BLaER1 treated with 17β-estradiol and CSF1 and Interleukin-3, amounts not matched to agents 10 nM and 100 nM (cell line): ENCODE results near the gene BST1.
"Not testable (repeated sequence)": the region's sequence is repeated elsewhere in the genome, so short reads cannot be mapped to it uniquely, and the experiment has no call there.

Experiments used
- H3K27ac ChIP-seq, 11 experiments: shearing (Covaris generic); formaldehyde crosslinking; 2 replicates each; pipeline ENCODE4 v1.8.1; 2022
- H3K27me3 ChIP-seq, 11 experiments: shearing (Covaris generic); formaldehyde crosslinking; 2 replicates each; pipeline ENCODE4 v1.8.1; 2022
- H3K36me3 ChIP-seq, 11 experiments: shearing (Covaris generic); formaldehyde crosslinking; 2 replicates each; pipeline ENCODE4 v1.8.1; 2022
- H3K4me1 ChIP-seq, 10 experiments: shearing (Covaris generic); formaldehyde crosslinking; 2 replicates each; pipeline ENCODE4 v1.8.1; 2022
- H3K4me2 ChIP-seq, 11 experiments: shearing (Covaris generic); formaldehyde crosslinking; 2 replicates each; pipeline ENCODE4 v1.8.1; 2022
- H3K4me3 ChIP-seq, 10 experiments: shearing (Covaris generic); formaldehyde crosslinking; 2 replicates each; pipeline ENCODE4 v1.8.1; 2022
- H3K9ac ChIP-seq, 11 experiments: shearing (Covaris generic); formaldehyde crosslinking; 2 replicates each; pipeline ENCODE4 v1.8.1; 2022
- H3K9me3 ChIP-seq, 11 experiments: shearing (Covaris generic); formaldehyde crosslinking; replicated peaks in 1 of 11; 2 replicates each; pipeline ENCODE4 v1.8.1; 2022
- H4K20me1 ChIP-seq, 11 experiments: shearing (Covaris generic); formaldehyde crosslinking; 2 replicates each; pipeline ENCODE4 v1.8.1; 2022
- Cebpa-rat ChIP-seq, 11 experiments: shearing (Covaris generic); IDR thresholded peaks; 2 replicates each; pipeline ENCODE4 v1.8.1; 2022

Gene BST1

GRCh38 chr4:15757054-15757453 is 54.2 kb downstream of the BST1 start:
- Histone ChIP-seq H3K36me3 (no peaks in the 10 kb centered on the region), H3K4me3 (peak overlapping the region in 3 of 10 experiments; percentile 48 to 57 (median 51); a peak in 5 of 20 replicates), H3K9ac (peak overlapping the region in 5 of 11 experiments; percentile 21 to 75 (median 61); a peak in 7 of 22 replicates), H4K20me1 (no peaks in the 10 kb centered on the region), H3K4me1 (peaks cover 26 to 50% (median 47%) of the 10 kb centered on the region in 10 experiments), H3K4me2 (peak overlapping the region; percentile 60 to 87 (median 81); a peak in 20 of 22 replicates), H3K9me3 (peaks cover 8 to 26% (median 22%) of the 10 kb centered on the region in 11 experiments; a peak in 21 of 22 replicates), H3K27me3 (no peaks in the 10 kb centered on the region), H3K27ac (peak overlapping the region in 8 of 11 experiments; percentile 27 to 80 (median 64); a peak in 15 of 22 replicates)
- no peak for TF ChIP-seq Cebpa-rat (IDR thresholded peaks at IDR 0.05)

DNA sequence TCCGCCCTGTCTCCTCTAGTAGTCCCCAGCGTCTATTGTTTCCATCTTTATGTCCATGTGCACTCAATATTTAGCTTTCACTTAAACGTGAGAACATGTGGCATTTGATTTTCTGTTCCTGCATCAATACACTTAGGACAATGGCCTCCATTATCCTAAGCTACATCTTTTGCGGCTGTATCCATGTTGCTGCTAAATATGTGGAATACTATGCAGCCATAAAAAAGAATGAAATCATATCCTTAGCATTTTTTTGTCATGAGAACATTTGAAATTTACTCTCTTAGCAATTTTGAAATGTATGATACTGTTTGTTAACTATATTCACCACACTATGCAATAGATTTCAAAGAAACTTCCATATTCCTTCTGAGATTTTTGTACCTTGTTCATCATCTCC is 55.4 kb downstream of the BST1 start:
- Histone ChIP-seq H3K9me3 (peaks cover 8 to 34% (median 27%) of the 10 kb centered on the region in 11 experiments), H3K4me2 (no peak overlapping the region), H4K20me1 (no peaks in the 10 kb centered on the region), H3K4me1 (peaks cover 26 to 45% (median 44%) of the 10 kb centered on the region in 10 experiments), H3K36me3 (no peaks in the 10 kb centered on the region), H3K27ac (no peak overlapping the region), H3K27me3 (no peaks in the 10 kb centered on the region), H3K4me3 (no peak overlapping the region), H3K9ac (no peak overlapping the region)
- no peak for TF ChIP-seq Cebpa-rat (IDR thresholded peaks at IDR 0.05)

DNA sequence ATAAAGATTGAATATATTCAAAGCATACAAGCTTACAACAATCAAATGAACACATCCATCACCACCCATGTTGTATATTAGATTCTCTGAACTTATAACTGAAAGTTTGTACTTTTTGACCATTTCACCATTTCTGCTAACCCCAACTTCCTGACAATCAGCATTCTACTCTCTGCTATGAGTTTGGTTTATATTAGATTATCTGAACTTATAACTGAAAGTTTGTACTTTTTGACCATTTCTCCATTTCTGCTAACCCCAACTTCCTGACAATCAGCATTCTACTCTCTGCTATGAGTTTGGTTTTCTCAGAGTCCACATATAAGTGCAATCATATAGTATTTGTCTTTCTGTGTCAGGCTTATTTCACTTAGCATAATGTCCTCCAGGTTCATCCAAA is 59.6 kb downstream of the BST1 start:
- H3K9me3 ChIP-seq, result peaks cover 8 to 34% (median 28%) of the 10 kb centered on the region in 11 experiments
- H3K27me3 ChIP-seq, H3K9ac ChIP-seq, H3K4me2 ChIP-seq, H3K27ac ChIP-seq, H3K36me3 ChIP-seq, H4K20me1 ChIP-seq, H3K4me3 ChIP-seq: not testable (repeated sequence)
- H3K4me1 ChIP-seq, result peaks cover 14 to 44% (median 39%) of the 10 kb centered on the region in 10 experiments; a peak in 19 of 20 replicates

DNA sequence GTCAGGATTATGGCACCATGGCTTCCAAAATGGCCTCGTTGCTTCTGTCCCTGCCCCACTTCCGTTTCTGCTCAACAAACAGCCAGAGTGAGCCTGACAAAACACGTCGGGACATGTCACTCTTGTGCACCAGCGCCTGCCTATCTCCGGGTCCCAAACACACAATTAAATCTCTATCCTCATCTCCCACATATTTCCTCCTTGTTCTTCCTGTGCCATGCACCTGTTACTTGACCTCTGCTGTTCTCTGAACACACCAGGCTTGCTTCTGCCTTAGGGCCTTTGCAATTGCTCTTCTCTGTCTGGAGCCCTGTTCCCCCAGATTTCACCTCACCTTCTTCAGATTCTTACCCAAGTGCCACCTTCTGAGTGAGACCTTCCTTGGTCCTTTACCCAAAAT is 62.5 kb downstream of the BST1 start:
- TF ChIP-seq Cebpa-rat (IDR thresholded peaks at IDR 0.05), result no peak
- Histone ChIP-seq H3K9me3 (peaks cover 0 to 19% (median 12%) of the 10 kb centered on the region in 11 experiments; a peak in 14 of 22 replicates), H3K36me3 (peaks cover 0 to 17% (median 0%) of the 10 kb centered on the region in 11 experiments; a peak in 2 of 22 replicates), H3K27ac (peak overlapping the region in 8 of 11 experiments; percentile 46 to 76 (median 67); a peak in 15 of 22 replicates), H4K20me1 (no peaks in the 10 kb centered on the region), H3K4me1 (peaks cover 14 to 62% (median 41%) of the 10 kb centered on the region in 10 experiments; a peak in 19 of 20 replicates), H3K4me2 (peak overlapping the region; percentile 4 to 84 (median 65); a peak in 20 of 22 replicates), H3K4me3 (no peak overlapping the region), H3K27me3 (no peaks in the 10 kb centered on the region), H3K9ac (peak overlapping the region in 4 of 11 experiments; percentile 13 to 58 (median 40); a peak in 6 of 22 replicates)

GRCh38 chr4:15765910-15766697 is 63.2 kb downstream of the BST1 start:
- no peak for TF ChIP-seq Cebpa-rat (IDR thresholded peaks at IDR 0.05)
- Histone ChIP-seq H3K27me3 (no peaks in the 10 kb centered on the region), H3K9me3 (peaks cover 0 to 19% (median 12%) of the 10 kb centered on the region in 11 experiments; a peak in 14 of 22 replicates), H3K9ac (peak overlapping the region in 5 of 11 experiments; percentile 12 to 58 (median 26); a peak in 9 of 22 replicates), H3K4me3 (peak overlapping the region in 1 of 10 experiments; percentile 4; a peak in 1 of 20 replicates), H4K20me1 (no peaks in the 10 kb centered on the region), H3K4me2 (peak overlapping the region; percentile 19 to 84 (median 65)), H3K27ac (peak overlapping the region in 8 of 11 experiments; percentile 46 to 76 (median 67); a peak in 15 of 22 replicates), H3K4me1 (peaks cover 14 to 68% (median 45%) of the 10 kb centered on the region in 10 experiments; a peak in 19 of 20 replicates), H3K36me3 (peaks cover 0 to 24% (median 0%) of the 10 kb centered on the region in 11 experiments; a peak in 4 of 22 replicates)

- Histone ChIP-seq H3K9ac (peak overlapping the region in 5 of 11 experiments; percentile 12 to 58 (median 24); a peak in 6 of 22 replicates), H3K27ac (peak overlapping the region in 8 of 11 experiments; percentile 46 to 76 (median 67); a peak in 15 of 22 replicates), H3K4me2 (peak overlapping the region in 10 of 11 experiments; percentile 38 to 84 (median 68); a peak in 19 of 22 replicates), H3K4me3 (0 out of 20 replicates have a peak overlapping the region, but pooled peaks of 1 of the 10 experiments have one; percentile 4), H3K9me3 (peaks cover 0 to 14% (median 7%) of the 10 kb centered on the region in 11 experiments; a peak in 14 of 22 replicates), H3K36me3 (peaks cover 0 to 26% (median 0%) of the 10 kb centered on the region in 11 experiments; a peak in 4 of 22 replicates), H3K27me3 (no peaks in the 10 kb centered on the region), H4K20me1 (no peaks in the 10 kb centered on the region), H3K4me1 (peaks cover 14 to 75% (median 52%) of the 10 kb centered on the region in 10 experiments; a peak in 19 of 20 replicates)
- TF ChIP-seq Cebpa-rat (IDR thresholded peaks at IDR 0.05), result no peak
Measured at GRCh38 chr4:15766821-15767220, 64.0 kb downstream of the BST1 start.

DNA sequence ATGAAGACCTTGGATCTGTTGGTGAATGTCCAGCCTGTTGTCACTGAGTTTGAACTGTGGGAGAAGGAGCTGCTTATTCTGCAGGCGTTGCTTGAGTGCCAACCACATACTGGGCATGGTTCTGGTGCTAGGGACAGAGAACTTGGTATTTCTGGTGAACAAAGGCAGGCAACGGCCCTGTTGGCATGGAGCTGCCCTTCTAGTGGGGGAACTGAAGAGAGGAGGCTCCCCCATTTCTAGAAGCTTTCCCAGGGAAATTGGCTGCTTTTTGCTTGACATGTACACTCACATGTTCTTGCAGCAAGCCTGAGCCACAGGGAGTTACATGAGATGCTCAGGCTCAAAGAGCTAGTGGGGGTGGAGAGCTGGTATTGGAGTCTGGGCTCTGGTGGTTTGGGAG is 66.3 kb downstream of the BST1 start:
- no peaks in the 10 kb centered on the region for H4K20me1 ChIP-seq
- H3K9me3 ChIP-seq, result peaks cover 0 to 10% (median 0%) of the 10 kb centered on the region in 11 experiments; a peak in 5 of 22 replicates
- H3K36me3 ChIP-seq, result peaks cover 0 to 26% (median 0%) of the 10 kb centered on the region in 11 experiments; a peak in 4 of 22 replicates
- peak overlapping the region in 1 of 11 experiments; percentile 41; a peak in 1 of 22 replicates for H3K27ac ChIP-seq
- H3K27me3 ChIP-seq, result no peaks in the 10 kb centered on the region
- H3K9ac ChIP-seq, result no peak overlapping the region
- no peak overlapping the region for H3K4me3 ChIP-seq
- TF ChIP-seq Cebpa-rat (IDR thresholded peaks at IDR 0.05), result no peak
- peaks cover 14 to 92% (median 68%) of the 10 kb centered on the region in 10 experiments; a peak in 19 of 20 replicates for H3K4me1 ChIP-seq
- H3K4me2 ChIP-seq, result peak overlapping the region in 2 of 11 experiments; percentile 18 to 29; a peak in 2 of 22 replicates

- Histone ChIP-seq H3K36me3 (peaks cover 0 to 26% (median 0%) of the 10 kb centered on the region in 11 experiments; a peak in 4 of 22 replicates), H3K4me2 (peak overlapping the region in 8 of 11 experiments; percentile 8 to 91 (median 43); a peak in 13 of 22 replicates), H3K27ac (0 out of 22 replicates have a peak overlapping the region, but pooled peaks of 2 of the 11 experiments have one; percentile 0 to 7), H3K4me1 (peaks cover 2 to 92% (median 58%) of the 10 kb centered on the region in 10 experiments; a peak in 19 of 20 replicates), H3K9me3 (peaks cover 0 to 16% (median 0%) of the 10 kb centered on the region in 11 experiments; a peak in 6 of 22 replicates), H4K20me1 (no peaks in the 10 kb centered on the region), H3K27me3 (no peaks in the 10 kb centered on the region), H3K9ac (0 out of 22 replicates have a peak overlapping the region, but pooled peaks of 1 of the 11 experiments have one; percentile 3), H3K4me3 (no peak overlapping the region)
- TF ChIP-seq Cebpa-rat (IDR thresholded peaks at IDR 0.05), result no peak
Measured at GRCh38 chr4:15771216-15772058, 68.6 kb downstream of the BST1 start.
